HG03521 (cell line): ENCODE data around the gene GPRC5D.

Source experiments
- ATAC-seq: cut with Tn5 transposase; IDR thresholded peaks from one replicate; pipeline ENCODE4 v1.9.1; 2021; ENCODE audit warnings: mild to moderate bottlenecking, moderate library complexity; ENCODE audit not compliant: unreplicated experiment

Gene GPRC5D

GRCh38 chr12:12979731-12980259 lies 27.8 kb upstream of the GPRC5D start:
- no peak for ATAC-seq

- no peak for ATAC-seq
These were observed 27.2 kb upstream of the GPRC5D start for GRCh38 chr12:12979126-12979525.

- ATAC-seq, result no peak
These were observed 25.3 kb upstream of the GPRC5D start for GRCh38 chr12:12977231-12977630.

GRCh38 chr12:12976366-12976765 lies 24.4 kb upstream of the GPRC5D start:
- ATAC-seq, result no peak

GRCh38 chr12:12975322-12976077 lies 23.5 kb upstream of the GPRC5D start:
- ATAC-seq, result no peak

GRCh38 chr12:12974211-12974610 lies 22.2 kb upstream of the GPRC5D start:
- no peak for ATAC-seq

GRCh38 chr12:12973019-12973418 lies 21.0 kb upstream of the GPRC5D start:
- no peak for ATAC-seq

- ATAC-seq, result no peak
These were observed 13.9 kb upstream of the GPRC5D start for GRCh38 chr12:12965836-12966235.

GRCh38 chr12:12964255-12964654 lies 12.3 kb upstream of the GPRC5D start:
- ATAC-seq, result no peak

GRCh38 chr12:12960639-12961209 lies 8.8 kb upstream of the GPRC5D start:
- no peak for ATAC-seq

- ATAC-seq, result no peak
These were observed 6.9 kb upstream of the GPRC5D start for GRCh38 chr12:12958886-12959285.

GRCh38 chr12:12954878-12955625 lies 3.1 kb upstream of the GPRC5D start:
- no peak for ATAC-seq

- no peak for ATAC-seq
These were observed 2.4 kb upstream of the GPRC5D start for GRCh38 chr12:12954356-12954755.

GRCh38 chr12:12951504-12951903 lies 466 bp downstream of the GPRC5D start:
- no peak for ATAC-seq

GRCh38 chr12:12947902-12948301 lies 4.1 kb downstream of the GPRC5D start:
- ATAC-seq, result no peak

GRCh38 chr12:12946686-12947355 lies 5.1 kb downstream of the GPRC5D start:
- no peak for ATAC-seq

GRCh38 chr12:12945591-12945990 lies 6.4 kb downstream of the GPRC5D start:
- no peak for ATAC-seq

GRCh38 chr12:12943586-12944260 lies 8.2 kb downstream of the GPRC5D start:
- no peak for ATAC-seq

GRCh38 chr12:12941450-12942350 lies 10.3 kb downstream of the GPRC5D start:
- no peak for ATAC-seq

GRCh38 chr12:12939888-12940287 lies 12.1 kb downstream of the GPRC5D start:
- ATAC-seq, result no peak
